Measurements from ENCODE around the gene HM13.
A peak's percentile ranks its signal among the peaks of the same experiment; 100 is the strongest.

HM13 gene

DNA sequence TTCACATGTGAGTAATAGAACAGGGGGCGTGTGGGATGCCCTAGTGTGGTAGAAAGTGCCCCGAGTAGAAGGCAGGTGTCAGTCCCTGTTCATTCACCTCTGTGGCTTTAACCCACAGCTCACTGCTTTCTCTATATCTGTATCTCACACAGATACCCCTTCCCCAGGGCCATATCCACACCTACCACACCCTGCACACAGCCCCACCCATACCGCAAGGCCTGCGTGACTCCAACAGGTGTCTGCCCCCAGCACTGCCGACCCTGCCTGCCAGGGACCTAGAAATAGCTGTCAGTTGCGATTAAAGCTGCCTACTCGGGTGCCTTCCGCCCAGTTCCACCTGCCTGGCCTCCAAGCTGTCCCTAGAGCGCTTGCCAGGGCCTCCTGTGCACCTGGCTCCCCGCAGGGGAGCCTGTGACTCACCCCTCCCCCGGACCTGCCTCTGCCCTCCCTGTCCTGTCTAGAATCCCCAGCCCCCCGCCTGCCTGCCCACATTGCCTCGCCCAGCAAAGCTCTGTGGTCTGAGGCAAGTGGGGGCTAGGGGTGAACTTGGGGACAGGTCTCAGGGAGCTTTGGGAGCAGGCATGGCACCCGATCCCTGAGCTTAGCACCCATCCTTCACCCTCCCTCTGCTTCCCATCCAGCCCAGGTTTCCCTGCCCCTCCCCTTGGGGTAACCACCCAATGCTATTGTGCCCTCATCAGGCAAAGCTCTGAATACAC lies 52.6 kb downstream of the HM13 start:
- TF ChIP-seq, protein P1, sequence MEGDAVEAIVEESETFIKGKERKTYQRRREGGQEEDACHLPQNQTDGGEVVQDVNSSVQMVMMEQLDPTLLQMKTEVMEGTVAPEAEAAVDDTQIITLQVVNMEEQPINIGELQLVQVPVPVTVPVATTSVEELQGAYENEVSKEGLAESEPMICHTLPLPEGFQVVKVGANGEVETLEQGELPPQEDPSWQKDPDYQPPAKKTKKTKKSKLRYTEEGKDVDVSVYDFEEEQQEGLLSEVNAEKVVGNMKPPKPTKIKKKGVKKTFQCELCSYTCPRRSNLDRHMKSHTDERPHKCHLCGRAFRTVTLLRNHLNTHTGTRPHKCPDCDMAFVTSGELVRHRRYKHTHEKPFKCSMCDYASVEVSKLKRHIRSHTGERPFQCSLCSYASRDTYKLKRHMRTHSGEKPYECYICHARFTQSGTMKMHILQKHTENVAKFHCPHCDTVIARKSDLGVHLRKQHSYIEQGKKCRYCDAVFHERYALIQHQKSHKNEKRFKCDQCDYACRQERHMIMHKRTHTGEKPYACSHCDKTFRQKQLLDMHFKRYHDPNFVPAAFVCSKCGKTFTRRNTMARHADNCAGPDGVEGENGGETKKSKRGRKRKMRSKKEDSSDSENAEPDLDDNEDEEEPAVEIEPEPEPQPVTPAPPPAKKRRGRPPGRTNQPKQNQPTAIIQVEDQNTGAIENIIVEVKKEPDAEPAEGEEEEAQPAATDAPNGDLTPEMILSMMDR (IDR thresholded peaks at IDR 0.05; ENCODE audit: extremely low read depth, missing control alignments) = no peak

GRCh38 chr20:31567380-31567720 lies 53.1 kb downstream of the HM13 start:
- TF ChIP-seq, protein P1 (IDR thresholded peaks at IDR 0.05; ENCODE audit: extremely low read depth, missing control alignments) = no peak
- DNase-seq (ENCODE audit: low spot score) = no peak

More for the DNA sequence above, 52.6 kb downstream of the HM13 start:
- no peak for DNase-seq (ENCODE audit: low spot score)

DNA sequence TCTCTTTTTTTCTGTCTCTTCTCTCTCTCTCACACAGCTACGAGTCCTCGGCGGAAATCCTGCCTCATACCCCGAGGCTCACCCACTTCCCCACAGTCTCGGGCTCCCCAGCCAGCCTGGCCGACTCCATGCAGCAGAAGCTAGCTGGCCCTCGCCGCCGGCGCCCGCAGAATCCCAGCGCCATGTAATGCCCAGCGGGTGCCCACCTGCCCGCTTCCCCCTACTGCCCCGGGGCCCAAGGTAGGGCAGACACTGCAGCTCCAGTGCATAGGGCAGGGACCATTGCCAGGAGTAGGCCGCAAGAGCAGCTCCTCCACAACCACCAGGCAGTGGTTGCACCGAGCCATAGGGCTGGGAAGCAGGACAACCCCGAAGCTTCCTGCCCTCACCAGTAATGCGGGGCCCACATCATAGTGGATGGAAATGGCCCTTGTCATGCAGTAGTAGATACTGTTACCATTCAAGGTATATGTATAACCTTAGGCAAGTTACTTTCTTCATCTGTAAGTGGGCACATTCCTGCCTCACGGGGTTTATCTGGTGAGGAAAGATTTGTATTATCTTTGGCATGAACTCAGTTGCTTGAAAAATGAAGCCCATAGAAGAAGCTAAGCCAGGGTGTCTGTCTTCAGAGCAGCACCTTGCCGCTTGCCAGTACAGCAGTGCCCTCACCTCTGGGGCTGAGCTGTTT lies 53.9 kb downstream of the HM13 start:
- no peak for DNase-seq (ENCODE audit: low spot score)
- TF ChIP-seq, protein P1 (IDR thresholded peaks at IDR 0.05; ENCODE audit: extremely low read depth, missing control alignments) = no peak

- DNase-seq (ENCODE audit: low spot score) = no peak
- TF ChIP-seq, protein P1 (IDR thresholded peaks at IDR 0.05; ENCODE audit: extremely low read depth, missing control alignments) = no peak
Measured at GRCh38 chr20:31568773-31569162, 54.5 kb downstream of the HM13 start.

DNA sequence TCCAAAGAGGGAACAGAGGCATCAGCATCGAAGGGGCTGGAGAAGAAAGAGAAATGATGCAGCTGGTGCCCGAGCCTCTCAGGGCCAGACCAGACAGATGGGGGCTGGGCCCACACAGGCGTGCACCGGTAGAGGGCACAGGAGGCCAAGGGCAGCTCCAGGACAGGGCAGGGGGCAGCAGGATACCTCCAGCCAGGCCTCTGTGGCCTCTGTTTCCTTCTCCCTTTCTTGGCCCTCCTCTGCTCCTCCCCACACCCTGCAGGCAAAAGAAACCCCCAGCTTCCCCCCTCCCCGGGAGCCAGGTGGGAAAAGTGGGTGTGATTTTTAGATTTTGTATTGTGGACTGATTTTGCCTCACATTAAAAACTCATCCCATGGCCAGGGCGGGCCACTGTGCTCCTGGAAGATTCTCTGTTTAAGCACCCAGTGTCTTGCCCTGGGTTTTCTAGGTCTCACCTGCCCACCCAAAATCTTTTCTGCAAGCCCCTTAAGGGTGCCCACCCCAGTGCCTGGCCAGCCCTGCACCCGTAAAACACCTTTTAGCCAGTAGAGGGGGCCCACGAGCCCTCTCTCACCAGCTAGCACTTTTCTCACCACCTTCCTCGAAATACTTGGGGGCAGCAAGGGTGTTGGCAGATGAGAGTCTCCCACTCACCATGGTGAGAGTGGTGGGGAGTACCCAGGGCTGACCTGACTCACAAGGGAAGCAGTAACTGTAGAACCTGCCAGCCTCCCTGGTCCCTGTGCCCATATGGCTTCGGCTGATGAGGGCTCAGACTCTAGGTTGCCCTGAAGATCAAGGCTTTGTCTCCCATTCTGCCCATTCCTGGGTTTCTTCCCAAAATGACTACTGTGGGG lies 55.1 kb downstream of the HM13 start:
- DNase-seq (ENCODE audit: low spot score) = peak; percentile 68
- TF ChIP-seq, protein P1 (IDR thresholded peaks at IDR 0.05; ENCODE audit: extremely low read depth, missing control alignments) = peak; percentile 80

GRCh38 chr20:31570021-31570463 lies 55.8 kb downstream of the HM13 start:
- TF ChIP-seq, protein P1 (IDR thresholded peaks at IDR 0.05; ENCODE audit: extremely low read depth, missing control alignments) = no peak
- DNase-seq (ENCODE audit: low spot score) = no peak

All from GM20000 (cell line).